Stimulated activated naive CD8-positive, alpha-beta T cell treated with anti-CD3 and anti-CD28 coated beads, Interleukin-15, Interleukin-2, amounts not matched to agents 100 ng/mL and 50 ng/mL, for 24 hours (primary cell): ENCODE results near the gene HMCN2.
A peak's percentile ranks its signal among the peaks of the same experiment; 100 is the strongest.
"Not testable (repeated sequence)": the region's sequence is repeated elsewhere in the genome, so short reads cannot be mapped to it uniquely, and the experiment has no call there.

Experiments
- H3K27ac Mint-ChIP-seq: one replicate; pipeline ENCODE4 v1.8.0; 2021; ENCODE audit warnings: mild to moderate bottlenecking, mixed read lengths
- H3K27me3 Mint-ChIP-seq: one replicate; pipeline ENCODE4 v1.8.0; 2021; ENCODE audit warnings: mixed read lengths
- H3K36me3 Mint-ChIP-seq: one replicate; pipeline ENCODE4 v1.8.0; 2021; ENCODE audit warnings: low read depth, mixed read lengths
- H3K4me1 Mint-ChIP-seq: one replicate; pipeline ENCODE4 v1.8.0; 2021; ENCODE audit warnings: low read depth, mixed read lengths
- H3K4me3 Mint-ChIP-seq: one replicate; pipeline ENCODE4 v1.8.0; 2021; ENCODE audit warnings: mild to moderate bottlenecking, mixed read lengths
- H3K9me3 Mint-ChIP-seq: one replicate; pipeline ENCODE4 v1.8.0; 2021; ENCODE audit warnings: mixed read lengths

The HMCN2 gene

GRCh38 chr9:130430734-130431535, 165.4 kb downstream of the HMCN2 start:
- Mint-ChIP-seq H3K27ac (no peak overlapping the region), H3K4me3 (no peak overlapping the region), H3K27me3 (peaks cover 25% of the 10 kb centered on the region), H3K36me3 (no peaks in the 10 kb centered on the region), H3K4me1 (peaks cover 4% of the 10 kb centered on the region), H3K9me3 (no peaks in the 10 kb centered on the region)

- H3K4me1 Mint-ChIP-seq: peaks cover 4% of the 10 kb centered on the region
- no peaks in the 10 kb centered on the region for H3K9me3 Mint-ChIP-seq
- H3K27ac Mint-ChIP-seq: no peak overlapping the region
- H3K4me3 Mint-ChIP-seq: no peak overlapping the region
- H3K36me3 Mint-ChIP-seq: no peaks in the 10 kb centered on the region
- peaks cover 23% of the 10 kb centered on the region for H3K27me3 Mint-ChIP-seq
Observed at GRCh38 chr9:130431536-130432303, 166.2 kb downstream of the HMCN2 start.

- Mint-ChIP-seq H3K36me3 (no peaks in the 10 kb centered on the region), H3K27me3 (peaks cover 24% of the 10 kb centered on the region), H3K4me3 (no peak overlapping the region), H3K27ac (no peak overlapping the region), H3K4me1 (peaks cover 4% of the 10 kb centered on the region), H3K9me3 (no peaks in the 10 kb centered on the region)
Observed at GRCh38 chr9:130432362-130432761, 166.8 kb downstream of the HMCN2 start.

GRCh38 chr9:130432796-130433167, 167.2 kb downstream of the HMCN2 start:
- H3K27ac Mint-ChIP-seq: no peak overlapping the region
- H3K36me3 Mint-ChIP-seq: no peaks in the 10 kb centered on the region
- H3K4me3 Mint-ChIP-seq: peak overlapping the region; percentile 5
- no peaks in the 10 kb centered on the region for H3K9me3 Mint-ChIP-seq
- H3K27me3 Mint-ChIP-seq: peaks cover 25% of the 10 kb centered on the region
- H3K4me1 Mint-ChIP-seq: peaks cover 4% of the 10 kb centered on the region

- peak overlapping the region; percentile 5 for H3K4me3 Mint-ChIP-seq
- no peak overlapping the region for H3K27ac Mint-ChIP-seq
- H3K9me3 Mint-ChIP-seq: no peaks in the 10 kb centered on the region
- H3K27me3 Mint-ChIP-seq: peaks cover 25% of the 10 kb centered on the region
- H3K4me1 Mint-ChIP-seq: peaks cover 4% of the 10 kb centered on the region
- no peaks in the 10 kb centered on the region for H3K36me3 Mint-ChIP-seq
Observed at GRCh38 chr9:130433168-130433946, 167.8 kb downstream of the HMCN2 start.

GRCh38 chr9:130433947-130434262, 168.3 kb downstream of the HMCN2 start:
- Mint-ChIP-seq H3K4me1 (peaks cover 4% of the 10 kb centered on the region), H3K27ac (no peak overlapping the region), H3K9me3 (no peaks in the 10 kb centered on the region), H3K27me3 (peaks cover 28% of the 10 kb centered on the region), H3K4me3 (no peak overlapping the region), H3K36me3 (no peaks in the 10 kb centered on the region)

GRCh38 chr9:130434656-130435055, 169.1 kb downstream of the HMCN2 start:
- not testable (repeated sequence) for H3K4me3 Mint-ChIP-seq, H3K36me3 Mint-ChIP-seq, H3K9me3 Mint-ChIP-seq, H3K4me1 Mint-ChIP-seq, H3K27ac Mint-ChIP-seq
- peaks cover 28% of the 10 kb centered on the region for H3K27me3 Mint-ChIP-seq

- H3K4me1 Mint-ChIP-seq: peaks cover 4% of the 10 kb centered on the region
- peaks cover 36% of the 10 kb centered on the region for H3K27me3 Mint-ChIP-seq
- H3K9me3 Mint-ChIP-seq: no peaks in the 10 kb centered on the region
- no peak overlapping the region for H3K4me3 Mint-ChIP-seq
- H3K27ac Mint-ChIP-seq: no peak overlapping the region
- H3K36me3 Mint-ChIP-seq: no peaks in the 10 kb centered on the region
Observed at GRCh38 chr9:130437011-130437789, 171.6 kb downstream of the HMCN2 start.

GRCh38 chr9:130438382-130438981, 172.9 kb downstream of the HMCN2 start:
- Mint-ChIP-seq H3K4me3 (no peak overlapping the region), H3K36me3 (no peaks in the 10 kb centered on the region), H3K9me3 (no peaks in the 10 kb centered on the region), H3K4me1 (no peaks in the 10 kb centered on the region), H3K27me3 (peaks cover 33% of the 10 kb centered on the region), H3K27ac (no peak overlapping the region)

GRCh38 chr9:130441031-130441430, 175.5 kb downstream of the HMCN2 start:
- Mint-ChIP-seq H3K27ac (no peak overlapping the region), H3K36me3 (no peaks in the 10 kb centered on the region), H3K27me3 (peaks cover 31% of the 10 kb centered on the region), H3K9me3 (no peaks in the 10 kb centered on the region), H3K4me3 (no peak overlapping the region), H3K4me1 (peaks cover 2% of the 10 kb centered on the region)

GRCh38 chr9:130442746-130443455, 177.3 kb downstream of the HMCN2 start:
- Mint-ChIP-seq H3K27me3 (peaks cover 31% of the 10 kb centered on the region), H3K4me3 (no peak overlapping the region), H3K9me3 (no peaks in the 10 kb centered on the region), H3K4me1 (peaks cover 12% of the 10 kb centered on the region), H3K36me3 (no peaks in the 10 kb centered on the region), H3K27ac (no peak overlapping the region)

- peaks cover 34% of the 10 kb centered on the region for H3K27me3 Mint-ChIP-seq
- no peak overlapping the region for H3K4me3 Mint-ChIP-seq
- no peaks in the 10 kb centered on the region for H3K9me3 Mint-ChIP-seq
- no peak overlapping the region for H3K27ac Mint-ChIP-seq
- H3K4me1 Mint-ChIP-seq: peaks cover 16% of the 10 kb centered on the region
- no peaks in the 10 kb centered on the region for H3K36me3 Mint-ChIP-seq
Observed at GRCh38 chr9:130443456-130443801, 177.9 kb downstream of the HMCN2 start.

GRCh38 chr9:130443840-130444492, 178.4 kb downstream of the HMCN2 start:
- Mint-ChIP-seq H3K36me3 (no peaks in the 10 kb centered on the region), H3K27ac (no peak overlapping the region), H3K9me3 (no peaks in the 10 kb centered on the region), H3K4me3 (no peak overlapping the region), H3K4me1 (peaks cover 16% of the 10 kb centered on the region), H3K27me3 (peaks cover 31% of the 10 kb centered on the region)
